Colonic mucosa (tissue), 4 donors: ENCODE results near the gene LRCH1. TPM values are rescaled to one million over a fixed set of nuclear protein-coding genes. Genes with fewer than 3 reads are reported as not detected.
"Not testable (repeated sequence)": the region's sequence is repeated elsewhere in the genome, so short reads cannot be mapped to it uniquely, and the experiment has no call there.

ENCODE experiments used
- DNase-seq: peaks from one replicate; pipeline ENCODE4 v3.0.0-alpha.2; 2020
- H3K27ac ChIP-seq: fragments of 200-600 bp; one replicate; pipeline ENCODE4 v1.8.0; 2021
- H3K27me3 ChIP-seq: fragments of 200-600 bp; one replicate; pipeline ENCODE4 v1.8.0; 2021
- H3K36me3 ChIP-seq: fragments of 200-600 bp; one replicate; pipeline ENCODE4 v1.8.0; 2021
- H3K4me1 ChIP-seq: fragments of 200-600 bp; one replicate; pipeline ENCODE4 v1.8.0; 2021; ENCODE audit warnings: mild to moderate bottlenecking
- H3K4me3 ChIP-seq: fragments of 200-600 bp; one replicate; pipeline ENCODE4 v1.8.0; 2021
- H3K9ac ChIP-seq, 2 donors: one replicate each; pipeline ENCODE4 v1.7.0; 2013; ENCODE audit warnings: control low read depth in 2 of 2, low read depth in 2 of 2, low read length in 2 of 2
- H3K9me3 ChIP-seq: fragments of 200-600 bp; one replicate; pipeline ENCODE4 v1.8.0; 2021
- intact Hi-C: fragments of 100-400 bp; cut with DNase I; formaldehyde crosslinking; loops from one replicate; pipeline ENCODE4 v1.14.1; 2022
- total RNA-seq, 2 donors: library from RNA; stranded (reverse); fragmentation: NEBNext Ultra II Directional in 1 of 2; extraction: Animal tissue kit (Norgen Biotek cat#: 25700) in 1 of 2; gene quantifications; one replicate each; pipeline ENCODE4 v1.2.1, GENCODE V29; 2021
- TF ChIP-seq, protein P1 (sequence below): fragments of 200-600 bp; IDR thresholded peaks from one replicate; pipeline ENCODE4 v1.8.0; 2022; ENCODE audit warnings: antibody characterized with exemption, mild to moderate bottlenecking
- donor health status: healthy.
- donor health status: DM: no; HTN: no; CAD: no.
- donor health status: DM: no; HTN: no; CAD: no.

Gene LRCH1
- total RNA-seq, 2 donors from 2014 or later, result 12.8 to 19.6 TPM

DNA sequence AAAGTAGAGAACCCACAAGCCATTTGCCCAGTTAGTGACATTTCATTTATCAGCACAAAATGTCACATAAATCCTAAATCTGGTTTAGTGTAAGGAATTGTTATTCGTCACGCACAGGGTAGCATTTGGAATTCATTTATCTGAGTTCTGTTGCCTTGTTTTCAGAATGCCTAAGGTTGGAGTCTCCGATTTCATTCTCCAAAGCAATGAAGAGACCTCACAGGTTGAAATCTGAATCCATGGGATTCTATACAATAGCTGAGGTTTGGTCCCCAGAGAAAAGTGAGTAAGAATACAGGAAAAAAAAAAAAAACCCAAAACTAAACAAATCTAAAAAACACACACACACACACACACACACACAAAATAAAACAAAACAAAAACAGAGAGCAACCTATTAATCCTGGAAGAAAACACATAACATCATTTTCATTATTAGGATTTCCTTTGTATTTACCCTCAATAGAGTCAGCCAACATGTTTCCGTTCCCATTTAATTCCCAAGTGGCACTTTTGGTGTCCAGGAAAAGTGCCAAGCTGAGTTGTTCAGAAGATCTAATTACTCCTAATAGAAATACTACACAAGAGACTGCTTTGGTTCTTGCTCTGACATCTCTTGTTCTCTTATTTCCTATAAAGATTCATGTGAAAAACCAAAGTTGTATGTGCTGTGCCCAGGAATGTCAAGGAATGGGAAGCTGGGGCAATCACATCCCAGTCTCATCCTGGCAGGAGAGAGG lies 36.2 kb upstream of the LRCH1 start:
- Histone ChIP-seq H3K9ac (no peak overlapping the region), H3K4me3 (no peak overlapping the region), H3K27ac (no peak overlapping the region), H3K9me3 (no peaks in the 10 kb centered on the region), H3K27me3 (no peaks in the 10 kb centered on the region), H3K36me3 (no peaks in the 10 kb centered on the region), H3K4me1 (no peaks in the 10 kb centered on the region)
- intact Hi-C loops, result no loop called here
- TF ChIP-seq, protein P1, sequence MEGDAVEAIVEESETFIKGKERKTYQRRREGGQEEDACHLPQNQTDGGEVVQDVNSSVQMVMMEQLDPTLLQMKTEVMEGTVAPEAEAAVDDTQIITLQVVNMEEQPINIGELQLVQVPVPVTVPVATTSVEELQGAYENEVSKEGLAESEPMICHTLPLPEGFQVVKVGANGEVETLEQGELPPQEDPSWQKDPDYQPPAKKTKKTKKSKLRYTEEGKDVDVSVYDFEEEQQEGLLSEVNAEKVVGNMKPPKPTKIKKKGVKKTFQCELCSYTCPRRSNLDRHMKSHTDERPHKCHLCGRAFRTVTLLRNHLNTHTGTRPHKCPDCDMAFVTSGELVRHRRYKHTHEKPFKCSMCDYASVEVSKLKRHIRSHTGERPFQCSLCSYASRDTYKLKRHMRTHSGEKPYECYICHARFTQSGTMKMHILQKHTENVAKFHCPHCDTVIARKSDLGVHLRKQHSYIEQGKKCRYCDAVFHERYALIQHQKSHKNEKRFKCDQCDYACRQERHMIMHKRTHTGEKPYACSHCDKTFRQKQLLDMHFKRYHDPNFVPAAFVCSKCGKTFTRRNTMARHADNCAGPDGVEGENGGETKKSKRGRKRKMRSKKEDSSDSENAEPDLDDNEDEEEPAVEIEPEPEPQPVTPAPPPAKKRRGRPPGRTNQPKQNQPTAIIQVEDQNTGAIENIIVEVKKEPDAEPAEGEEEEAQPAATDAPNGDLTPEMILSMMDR, result no peak
- no peak for DNase-seq

DNA sequence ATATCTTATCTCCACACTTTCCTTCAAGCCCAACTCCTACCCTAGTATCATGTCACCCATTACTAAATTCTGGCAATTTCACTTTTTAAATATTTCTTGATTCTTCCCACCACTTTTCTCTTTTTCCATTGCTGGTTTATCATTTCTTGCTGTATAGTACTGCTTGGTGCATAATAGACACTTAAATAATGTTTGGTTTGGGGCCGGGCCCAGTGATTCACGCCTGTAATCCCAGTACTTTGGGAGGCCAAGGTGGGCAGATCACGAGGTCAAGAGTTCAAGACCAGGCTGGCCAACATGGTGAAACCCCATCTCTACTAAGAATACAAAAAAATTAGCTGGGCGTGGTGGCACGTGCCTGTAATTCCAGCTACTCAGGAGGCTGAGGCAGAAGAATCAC lies 35.2 kb upstream of the LRCH1 start:
- H3K9me3 ChIP-seq, H3K4me3 ChIP-seq, H3K9ac ChIP-seq, intact Hi-C loops, H3K27ac ChIP-seq, H3K36me3 ChIP-seq, DNase-seq, H3K27me3 ChIP-seq, H3K4me1 ChIP-seq: not testable (repeated sequence)

DNA sequence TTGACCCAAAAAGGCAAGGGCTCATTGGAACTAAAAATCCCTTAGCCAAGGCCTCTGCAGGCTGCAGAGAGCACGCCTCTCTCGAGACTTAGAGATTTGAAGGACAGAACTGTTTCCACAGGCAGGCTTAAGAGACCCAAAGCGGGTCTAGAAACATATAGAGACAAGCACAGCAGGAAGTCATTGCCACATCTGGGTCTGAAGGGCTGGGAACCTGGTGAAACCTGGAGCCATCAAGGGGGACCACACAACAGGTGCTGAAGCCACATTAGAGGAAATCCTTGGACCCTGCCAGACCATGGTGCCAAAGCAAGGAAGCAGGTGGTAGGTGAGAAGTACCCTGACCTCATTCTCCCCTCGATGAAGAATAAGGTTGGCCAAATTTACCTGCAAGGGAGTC lies 33.8 kb upstream of the LRCH1 start:
- no peaks in the 10 kb centered on the region for H3K27me3 ChIP-seq
- H3K4me1 ChIP-seq, result no peaks in the 10 kb centered on the region
- no peak overlapping the region for H3K9ac ChIP-seq
- H3K27ac ChIP-seq, result no peak overlapping the region
- TF ChIP-seq, protein P1, result no peak
- H3K4me3 ChIP-seq, result no peak overlapping the region
- H3K36me3 ChIP-seq, result no peaks in the 10 kb centered on the region
- no peak for DNase-seq
- H3K9me3 ChIP-seq, result no peaks in the 10 kb centered on the region
- intact Hi-C loops, result no loop called here

DNA sequence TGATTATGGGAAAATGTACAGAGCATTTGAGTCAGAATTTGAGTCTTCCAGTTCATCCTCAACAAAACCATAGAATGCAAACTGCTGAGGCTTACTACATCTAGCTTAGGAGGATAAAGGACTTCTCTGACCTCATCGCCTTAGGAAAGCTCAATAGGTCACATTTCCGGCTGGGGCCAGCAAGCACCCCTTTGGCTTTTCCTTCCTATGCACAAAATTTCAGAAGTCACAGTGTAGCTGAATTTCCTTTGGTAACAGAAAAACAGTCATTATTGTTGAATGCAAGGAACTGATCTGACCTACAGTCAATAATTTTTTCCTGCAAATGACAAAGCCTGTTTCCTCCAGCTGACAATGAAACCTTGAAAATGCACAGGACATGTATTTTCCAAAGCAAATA lies 32.8 kb upstream of the LRCH1 start:
- TF ChIP-seq, protein P1, result no peak
- Histone ChIP-seq H3K4me1 (no peaks in the 10 kb centered on the region), H3K9ac (no peak overlapping the region), H3K36me3 (no peaks in the 10 kb centered on the region), H3K9me3 (no peaks in the 10 kb centered on the region), H3K4me3 (no peak overlapping the region), H3K27ac (no peak overlapping the region), H3K27me3 (no peaks in the 10 kb centered on the region)
- intact Hi-C loops, result no loop called here
- no peak for DNase-seq

DNA sequence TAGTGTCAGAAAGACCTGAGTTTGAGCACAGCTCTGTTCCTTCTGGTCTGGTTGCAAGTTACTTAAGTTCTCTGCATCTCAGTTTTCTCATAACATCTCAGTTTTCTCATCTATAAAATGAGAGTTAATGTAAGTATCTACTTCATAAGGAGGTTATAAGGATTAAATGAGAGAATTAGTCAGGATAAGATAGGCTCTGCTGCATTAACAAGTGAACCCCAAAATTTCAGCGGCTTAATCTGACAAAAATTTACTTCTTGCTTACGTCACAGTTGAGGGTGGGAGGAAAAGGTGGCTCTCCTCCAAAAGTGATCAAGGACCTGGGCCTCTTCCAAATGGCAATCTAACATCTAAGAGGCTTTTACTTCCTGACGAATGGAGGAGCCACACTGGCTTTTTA lies 31.5 kb upstream of the LRCH1 start:
- TF ChIP-seq, protein P1, result no peak
- H3K36me3 ChIP-seq, result no peaks in the 10 kb centered on the region
- DNase-seq, result no peak
- no peak overlapping the region for H3K9ac ChIP-seq
- no peak overlapping the region for H3K27ac ChIP-seq
- intact Hi-C loops, result no loop called here
- no peaks in the 10 kb centered on the region for H3K9me3 ChIP-seq
- H3K4me1 ChIP-seq, result no peaks in the 10 kb centered on the region
- no peaks in the 10 kb centered on the region for H3K27me3 ChIP-seq
- H3K4me3 ChIP-seq, result no peak overlapping the region

DNA sequence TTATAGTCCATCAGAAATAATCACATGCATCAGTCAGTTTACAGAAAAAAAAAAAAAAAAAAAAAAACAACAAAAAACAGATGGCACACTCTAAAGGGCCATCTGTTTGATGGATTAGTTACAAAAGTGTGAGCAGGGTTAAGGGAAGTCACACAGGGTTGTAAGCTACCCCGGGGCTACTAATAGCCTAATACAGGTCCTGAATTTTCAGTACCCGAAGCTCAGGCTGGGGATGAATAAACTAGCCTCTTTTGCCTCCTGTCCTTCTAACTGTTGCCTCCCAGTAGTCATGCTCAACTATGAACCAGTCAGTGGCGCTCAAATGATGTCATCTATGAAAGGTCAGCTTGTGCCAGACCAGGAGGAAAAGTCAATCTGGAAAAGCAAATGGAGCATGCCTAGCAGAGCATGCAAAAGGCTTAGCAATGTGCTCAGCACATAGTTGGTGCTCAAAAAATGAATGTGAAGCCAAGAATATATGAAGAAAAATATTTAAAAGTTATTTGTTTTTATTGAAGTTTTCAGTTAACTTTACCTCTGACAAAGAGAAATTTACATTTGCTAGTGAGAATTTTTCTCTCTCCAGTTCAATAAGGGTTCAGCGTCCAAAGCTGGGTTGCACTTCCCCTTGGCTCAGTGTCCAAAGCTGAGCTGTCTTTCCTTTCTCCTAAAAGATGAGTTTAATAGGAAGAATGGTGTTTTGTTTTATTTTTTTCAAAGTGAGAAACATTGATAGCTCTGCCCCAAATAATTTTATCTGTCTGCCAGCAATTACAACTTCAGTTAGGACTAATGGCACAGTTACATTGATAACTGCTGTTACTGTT lies 30.8 kb upstream of the LRCH1 start:
- H3K9ac ChIP-seq, result no peak overlapping the region
- intact Hi-C loops, result no loop called here
- DNase-seq, result no peak
- TF ChIP-seq, protein P1, result no peak
- H3K4me1 ChIP-seq, result no peaks in the 10 kb centered on the region
- no peaks in the 10 kb centered on the region for H3K36me3 ChIP-seq
- no peaks in the 10 kb centered on the region for H3K9me3 ChIP-seq
- H3K27ac ChIP-seq, result no peak overlapping the region
- no peak overlapping the region for H3K4me3 ChIP-seq
- H3K27me3 ChIP-seq, result no peaks in the 10 kb centered on the region
